HL-60 (cell line): ENCODE data around the gene PDGFA.

Experiments used
- GABPA ChIP-seq: IDR thresholded peaks from 2 replicates; pipeline ENCODE4 v1.6.1; 2012; ENCODE audit warnings: low read depth
- POLR2AphosphoS5 ChIP-seq: IDR thresholded peaks from 2 replicates; pipeline ENCODE4 v1.6.1; 2012; ENCODE audit warnings: low read depth
- TF ChIP-seq, protein P1 (sequence below): IDR thresholded peaks from one replicate; pipeline ENCODE4 v1.5.1; 2011; ENCODE audit warnings: low read length, control low read depth, inconsistent platforms; ENCODE audit not compliant: insufficient read depth

DNA sequence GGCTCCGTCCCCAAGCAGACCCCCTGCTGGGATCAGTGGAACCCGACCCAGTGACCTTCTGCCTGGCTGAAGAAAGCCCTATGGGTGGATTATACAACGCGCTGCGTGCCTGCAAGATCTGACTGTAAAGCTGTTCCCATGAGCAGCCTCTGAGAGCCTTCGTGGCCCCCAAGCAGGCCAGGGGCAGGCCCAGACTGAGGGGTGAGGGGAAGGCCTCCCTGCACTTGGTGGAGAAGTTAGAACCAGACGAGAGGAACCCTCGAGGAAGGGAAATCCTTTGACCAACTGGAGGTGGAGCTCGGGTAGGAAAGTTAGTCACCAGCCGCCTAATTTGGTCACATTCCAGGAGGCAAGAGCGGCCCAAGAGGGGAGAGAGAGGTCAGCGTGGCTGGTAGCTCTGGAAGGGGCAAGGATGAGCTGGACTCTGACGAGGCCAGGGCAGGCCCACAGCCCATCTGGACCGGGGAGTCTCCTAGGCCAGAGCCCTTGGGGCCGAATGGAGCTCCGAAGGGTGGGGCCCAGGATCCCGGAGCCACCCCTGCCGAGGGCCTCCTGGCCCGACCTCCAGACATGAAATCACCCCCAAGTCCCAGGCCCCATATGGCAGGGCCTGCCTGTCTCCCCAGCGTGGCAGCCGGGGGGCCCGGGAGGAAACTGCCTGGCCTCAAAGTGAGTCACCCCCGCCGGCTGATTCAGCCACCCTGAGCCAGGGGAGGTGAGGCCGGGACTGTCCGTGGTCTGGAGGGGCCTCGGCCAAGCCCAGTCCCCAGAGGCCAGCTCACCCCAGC, 23.3 kb upstream of the PDGFA start:
- TF ChIP-seq, protein P1, sequence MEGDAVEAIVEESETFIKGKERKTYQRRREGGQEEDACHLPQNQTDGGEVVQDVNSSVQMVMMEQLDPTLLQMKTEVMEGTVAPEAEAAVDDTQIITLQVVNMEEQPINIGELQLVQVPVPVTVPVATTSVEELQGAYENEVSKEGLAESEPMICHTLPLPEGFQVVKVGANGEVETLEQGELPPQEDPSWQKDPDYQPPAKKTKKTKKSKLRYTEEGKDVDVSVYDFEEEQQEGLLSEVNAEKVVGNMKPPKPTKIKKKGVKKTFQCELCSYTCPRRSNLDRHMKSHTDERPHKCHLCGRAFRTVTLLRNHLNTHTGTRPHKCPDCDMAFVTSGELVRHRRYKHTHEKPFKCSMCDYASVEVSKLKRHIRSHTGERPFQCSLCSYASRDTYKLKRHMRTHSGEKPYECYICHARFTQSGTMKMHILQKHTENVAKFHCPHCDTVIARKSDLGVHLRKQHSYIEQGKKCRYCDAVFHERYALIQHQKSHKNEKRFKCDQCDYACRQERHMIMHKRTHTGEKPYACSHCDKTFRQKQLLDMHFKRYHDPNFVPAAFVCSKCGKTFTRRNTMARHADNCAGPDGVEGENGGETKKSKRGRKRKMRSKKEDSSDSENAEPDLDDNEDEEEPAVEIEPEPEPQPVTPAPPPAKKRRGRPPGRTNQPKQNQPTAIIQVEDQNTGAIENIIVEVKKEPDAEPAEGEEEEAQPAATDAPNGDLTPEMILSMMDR = no peak
- no peak for TF ChIP-seq GABPA
- no peak for TF ChIP-seq POLR2AphosphoS5
